ENCODE data around the gene SH3TC2. TPM values are rescaled to one million over a fixed set of nuclear protein-coding genes. Genes with fewer than 3 reads are reported as not detected.

The SH3TC2 gene
- total and polyA plus RNA-seq, 10 of the 15 experiments (the other 5 are each of a cell fraction or from before 2014, with no cell fraction given): not detected

DNA sequence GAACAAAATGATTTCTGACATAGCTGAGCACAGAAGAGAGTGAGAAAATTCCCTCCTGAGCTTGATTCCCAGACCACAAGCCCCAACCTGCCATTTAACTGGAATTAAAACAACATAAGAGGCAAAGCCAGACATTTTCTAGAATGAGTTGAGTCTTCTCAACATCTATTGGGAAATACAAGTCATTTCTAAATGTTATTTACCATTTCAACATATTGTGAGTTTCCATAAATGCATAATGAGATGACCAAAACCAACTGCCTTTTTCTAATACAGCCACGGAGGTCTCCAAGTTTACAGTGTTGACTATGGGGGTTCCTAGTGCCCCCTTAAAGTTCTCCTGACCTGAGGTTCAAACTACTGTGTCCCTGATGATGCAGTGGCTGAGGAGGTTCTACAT, 20.0 kb downstream of the SH3TC2 start:
- Histone ChIP-seq H3K9me3 (replicated peaks; ENCODE audit: control insufficient read depth, insufficient read depth, low read length) (no peaks in the 10 kb centered on the region), H3K4me2 (ENCODE audit: control insufficient read depth, insufficient read depth) (no peak overlapping the region), H4K20me1 (ENCODE audit: control insufficient read depth, insufficient read depth) (no peaks in the 10 kb centered on the region), H2AFZ (ENCODE audit: control insufficient read depth, low read depth, low read length) (no peak overlapping the region), H3K79me2 (ENCODE audit: control insufficient read depth, insufficient read depth, low read length) (no peaks in the 10 kb centered on the region), H3K9ac (ENCODE audit: control insufficient read depth, insufficient read depth, low read length) (no peak overlapping the region), H3K27ac (ENCODE audit: control insufficient read depth, insufficient read depth) (no peak overlapping the region), H3K4me1 (ENCODE audit: control insufficient read depth, insufficient read depth, low read length) (no peaks in the 10 kb centered on the region), H3K4me3 (no peak overlapping the region), H3K36me3 (ENCODE audit: control insufficient read depth in 2 of 2, insufficient read depth in 2 of 2, low read length in 1 of 2) (no peaks in the 10 kb centered on the region), H3K27me3 (replicated peaks in 1 of 2; ENCODE audit: control insufficient read depth in 2 of 2, insufficient read depth in 2 of 2, low read length in 1 of 2) (no peaks in the 10 kb centered on the region)
- TF ChIP-seq EZH2 (IDR thresholded peaks at IDR 0.05; ENCODE audit: borderline replicate concordance, control insufficient read depth, low read depth, low read length): no peak
- TF ChIP-seq NRF1 (conservative IDR thresholded peaks at IDR 0.05; ENCODE audit: low read depth, low read length): no peak
- no peak for TF ChIP-seq ASH2L (IDR thresholded peaks at IDR 0.05; ENCODE audit: borderline replicate concordance, low read depth)
- no peak for TF ChIP-seq RFX5 (IDR thresholded peaks at IDR 0.05; ENCODE audit: low read depth, low read length)
- TF ChIP-seq, protein P1, sequence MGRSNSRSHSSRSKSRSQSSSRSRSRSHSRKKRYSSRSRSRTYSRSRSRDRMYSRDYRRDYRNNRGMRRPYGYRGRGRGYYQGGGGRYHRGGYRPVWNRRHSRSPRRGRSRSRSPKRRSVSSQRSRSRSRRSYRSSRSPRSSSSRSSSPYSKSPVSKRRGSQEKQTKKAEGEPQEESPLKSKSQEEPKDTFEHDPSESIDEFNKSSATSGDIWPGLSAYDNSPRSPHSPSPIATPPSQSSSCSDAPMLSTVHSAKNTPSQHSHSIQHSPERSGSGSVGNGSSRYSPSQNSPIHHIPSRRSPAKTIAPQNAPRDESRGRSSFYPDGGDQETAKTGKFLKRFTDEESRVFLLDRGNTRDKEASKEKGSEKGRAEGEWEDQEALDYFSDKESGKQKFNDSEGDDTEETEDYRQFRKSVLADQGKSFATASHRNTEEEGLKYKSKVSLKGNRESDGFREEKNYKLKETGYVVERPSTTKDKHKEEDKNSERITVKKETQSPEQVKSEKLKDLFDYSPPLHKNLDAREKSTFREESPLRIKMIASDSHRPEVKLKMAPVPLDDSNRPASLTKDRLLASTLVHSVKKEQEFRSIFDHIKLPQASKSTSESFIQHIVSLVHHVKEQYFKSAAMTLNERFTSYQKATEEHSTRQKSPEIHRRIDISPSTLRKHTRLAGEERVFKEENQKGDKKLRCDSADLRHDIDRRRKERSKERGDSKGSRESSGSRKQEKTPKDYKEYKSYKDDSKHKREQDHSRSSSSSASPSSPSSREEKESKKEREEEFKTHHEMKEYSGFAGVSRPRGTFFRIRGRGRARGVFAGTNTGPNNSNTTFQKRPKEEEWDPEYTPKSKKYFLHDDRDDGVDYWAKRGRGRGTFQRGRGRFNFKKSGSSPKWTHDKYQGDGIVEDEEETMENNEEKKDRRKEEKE (IDR thresholded peaks at IDR 0.05): no peak
- TF ChIP-seq EP300 (IDR thresholded peaks at IDR 0.05; ENCODE audit: borderline replicate concordance in 1 of 2, control insufficient read depth in 1 of 2, low read depth in 2 of 2, low read length in 2 of 2): no peak
- TF ChIP-seq, protein P2, sequence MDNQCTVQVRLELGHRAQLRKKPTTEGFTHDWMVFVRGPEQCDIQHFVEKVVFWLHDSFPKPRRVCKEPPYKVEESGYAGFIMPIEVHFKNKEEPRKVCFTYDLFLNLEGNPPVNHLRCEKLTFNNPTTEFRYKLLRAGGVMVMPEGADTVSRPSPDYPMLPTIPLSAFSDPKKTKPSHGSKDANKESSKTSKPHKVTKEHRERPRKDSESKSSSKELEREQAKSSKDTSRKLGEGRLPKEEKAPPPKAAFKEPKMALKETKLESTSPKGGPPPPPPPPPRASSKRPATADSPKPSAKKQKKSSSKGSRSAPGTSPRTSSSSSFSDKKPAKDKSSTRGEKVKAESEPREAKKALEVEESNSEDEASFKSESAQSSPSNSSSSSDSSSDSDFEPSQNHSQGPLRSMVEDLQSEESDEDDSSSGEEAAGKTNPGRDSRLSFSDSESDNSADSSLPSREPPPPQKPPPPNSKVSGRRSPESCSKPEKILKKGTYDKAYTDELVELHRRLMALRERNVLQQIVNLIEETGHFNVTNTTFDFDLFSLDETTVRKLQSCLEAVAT (IDR thresholded peaks at IDR 0.05): no peak
- TF ChIP-seq EED (IDR thresholded peaks at IDR 0.05; ENCODE audit: low read depth): no peak
- no peak for TF ChIP-seq ZNF384 (IDR thresholded peaks at IDR 0.05; ENCODE audit: borderline replicate concordance, low read depth, low read length)
- TF ChIP-seq, protein P3, sequence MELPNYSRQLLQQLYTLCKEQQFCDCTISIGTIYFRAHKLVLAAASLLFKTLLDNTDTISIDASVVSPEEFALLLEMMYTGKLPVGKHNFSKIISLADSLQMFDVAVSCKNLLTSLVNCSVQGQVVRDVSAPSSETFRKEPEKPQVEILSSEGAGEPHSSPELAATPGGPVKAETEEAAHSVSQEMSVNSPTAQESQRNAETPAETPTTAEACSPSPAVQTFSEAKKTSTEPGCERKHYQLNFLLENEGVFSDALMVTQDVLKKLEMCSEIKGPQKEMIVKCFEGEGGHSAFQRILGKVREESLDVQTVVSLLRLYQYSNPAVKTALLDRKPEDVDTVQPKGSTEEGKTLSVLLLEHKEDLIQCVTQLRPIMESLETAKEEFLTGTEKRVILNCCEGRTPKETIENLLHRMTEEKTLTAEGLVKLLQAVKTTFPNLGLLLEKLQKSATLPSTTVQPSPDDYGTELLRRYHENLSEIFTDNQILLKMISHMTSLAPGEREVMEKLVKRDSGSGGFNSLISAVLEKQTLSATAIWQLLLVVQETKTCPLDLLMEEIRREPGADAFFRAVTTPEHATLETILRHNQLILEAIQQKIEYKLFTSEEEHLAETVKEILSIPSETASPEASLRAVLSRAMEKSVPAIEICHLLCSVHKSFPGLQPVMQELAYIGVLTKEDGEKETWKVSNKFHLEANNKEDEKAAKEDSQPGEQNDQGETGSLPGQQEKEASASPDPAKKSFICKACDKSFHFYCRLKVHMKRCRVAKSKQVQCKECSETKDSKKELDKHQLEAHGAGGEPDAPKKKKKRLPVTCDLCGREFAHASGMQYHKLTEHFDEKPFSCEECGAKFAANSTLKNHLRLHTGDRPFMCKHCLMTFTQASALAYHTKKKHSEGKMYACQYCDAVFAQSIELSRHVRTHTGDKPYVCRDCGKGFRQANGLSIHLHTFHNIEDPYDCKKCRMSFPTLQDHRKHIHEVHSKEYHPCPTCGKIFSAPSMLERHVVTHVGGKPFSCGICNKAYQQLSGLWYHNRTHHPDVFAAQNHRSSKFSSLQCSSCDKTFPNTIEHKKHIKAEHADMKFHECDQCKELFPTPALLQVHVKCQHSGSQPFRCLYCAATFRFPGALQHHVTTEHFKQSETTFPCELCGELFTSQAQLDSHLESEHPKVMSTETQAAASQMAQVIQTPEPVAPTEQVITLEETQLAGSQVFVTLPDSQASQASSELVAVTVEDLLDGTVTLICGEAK (IDR thresholded peaks at IDR 0.05; ENCODE audit: borderline replicate concordance): no peak
- TF ChIP-seq SMARCA5 (IDR thresholded peaks at IDR 0.05): no peak
- TF ChIP-seq SMAD5 (IDR thresholded peaks at IDR 0.05; ENCODE audit: low read depth): no peak
- no peak for TF ChIP-seq NFXL1 (IDR thresholded peaks at IDR 0.05; ENCODE audit: borderline replicate concordance)
- TF ChIP-seq MYC (IDR thresholded peaks at IDR 0.05; ENCODE audit: insufficient read depth, insufficient read length, insufficient replicate concordance, low read length, severe bottlenecking): no peak
- no peak for TF ChIP-seq MEF2B (IDR thresholded peaks at IDR 0.05; ENCODE audit: partially characterized antibody, poor library complexity, severe bottlenecking)
- BruUV-seq (replicated peaks): no TSS peak
- ChIA-PET CTCF (no interaction called here), POLR2A (no interaction called here), SMC1A (ENCODE audit: uncharacterized antibody, unreplicated experiment) (interaction anchor here (0.6 kb wide), 1 partner anchor 363 kb away, joined by 3 read pairs; no protein-coding TSS in a partner anchor), RAD21 (ENCODE audit: unreplicated experiment) (no interaction called here)
- DNase-seq (ENCODE audit: low read depth, low spot score) (no peak), ATAC-seq (no peak), FAIRE-seq (no peak)
- in situ Hi-C loops (cut with MboI) (loop anchor here (25.0 kb wide), 1 partner anchor 856 kb away; no protein-coding TSS in a partner anchor), intact Hi-C loops (cut with micrococcal nuclease; ENCODE audit: unreplicated experiment) (no loop called here)
- 0% methylated on average over 1 of the region's 1 CpG for WGBS (ENCODE audit: insufficient coverage, insufficient replicate concordance, low lambda C conversion rate, missing lambda C conversion rate)

Data from GM12878 (cell line).